ENCODE data around the gene FBXO24.

DNA sequence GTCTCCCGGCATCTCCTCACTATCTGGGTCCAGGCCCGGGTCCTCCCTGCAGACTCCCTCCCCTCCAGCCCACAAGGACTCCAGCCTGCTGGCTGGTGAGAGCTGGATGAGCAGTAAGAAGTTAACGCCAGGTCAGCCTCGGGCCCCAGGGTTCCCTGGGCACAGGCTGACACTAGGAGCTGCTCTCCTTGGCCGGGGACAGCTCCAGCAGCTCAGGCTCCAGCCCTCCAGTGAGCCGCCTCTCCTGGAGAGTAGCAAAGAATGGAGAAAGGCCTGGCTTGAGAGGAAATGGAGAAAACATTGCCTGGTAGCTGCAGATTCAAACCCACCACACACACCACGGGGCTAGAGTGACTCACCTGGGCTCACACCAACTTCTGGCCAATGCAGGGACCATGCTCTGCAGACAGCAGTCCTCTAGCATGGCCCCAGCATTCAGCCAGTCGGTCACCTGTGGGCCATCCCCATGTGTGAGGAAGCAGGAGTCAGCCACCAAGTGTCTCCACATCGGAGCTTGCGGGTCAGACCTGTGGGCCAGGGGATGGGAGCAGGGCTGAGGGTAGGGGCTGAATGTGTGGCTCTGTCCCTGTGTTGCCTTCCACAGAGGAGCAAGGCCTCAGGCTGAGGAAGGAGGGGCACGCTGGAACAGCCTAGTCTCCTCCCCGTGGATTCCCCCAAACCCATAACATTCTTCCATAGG lies 18.9 kb upstream of the FBXO24 start:
- TF ChIP-seq, protein P1, sequence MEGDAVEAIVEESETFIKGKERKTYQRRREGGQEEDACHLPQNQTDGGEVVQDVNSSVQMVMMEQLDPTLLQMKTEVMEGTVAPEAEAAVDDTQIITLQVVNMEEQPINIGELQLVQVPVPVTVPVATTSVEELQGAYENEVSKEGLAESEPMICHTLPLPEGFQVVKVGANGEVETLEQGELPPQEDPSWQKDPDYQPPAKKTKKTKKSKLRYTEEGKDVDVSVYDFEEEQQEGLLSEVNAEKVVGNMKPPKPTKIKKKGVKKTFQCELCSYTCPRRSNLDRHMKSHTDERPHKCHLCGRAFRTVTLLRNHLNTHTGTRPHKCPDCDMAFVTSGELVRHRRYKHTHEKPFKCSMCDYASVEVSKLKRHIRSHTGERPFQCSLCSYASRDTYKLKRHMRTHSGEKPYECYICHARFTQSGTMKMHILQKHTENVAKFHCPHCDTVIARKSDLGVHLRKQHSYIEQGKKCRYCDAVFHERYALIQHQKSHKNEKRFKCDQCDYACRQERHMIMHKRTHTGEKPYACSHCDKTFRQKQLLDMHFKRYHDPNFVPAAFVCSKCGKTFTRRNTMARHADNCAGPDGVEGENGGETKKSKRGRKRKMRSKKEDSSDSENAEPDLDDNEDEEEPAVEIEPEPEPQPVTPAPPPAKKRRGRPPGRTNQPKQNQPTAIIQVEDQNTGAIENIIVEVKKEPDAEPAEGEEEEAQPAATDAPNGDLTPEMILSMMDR (IDR thresholded peaks at IDR 0.05), result no peak
- TF ChIP-seq POLR2A (IDR thresholded peaks at IDR 0.05), result no peak
- no peak for TF ChIP-seq POLR2AphosphoS5 (IDR thresholded peaks at IDR 0.05)
- no peak for TF ChIP-seq EP300 (IDR thresholded peaks at IDR 0.05)

Measured in suprapubic skin (tissue), 4 donors.